ENCODE results near the gene THOC6. TPM values are rescaled to one million over a fixed set of nuclear protein-coding genes. Genes with fewer than 3 reads are reported as not detected.
A peak's percentile ranks its signal among the peaks of the same experiment; 100 is the strongest.

Gene THOC6
- 28.1 and 29.6 TPM in 2 replicates for total RNA-seq

DNA sequence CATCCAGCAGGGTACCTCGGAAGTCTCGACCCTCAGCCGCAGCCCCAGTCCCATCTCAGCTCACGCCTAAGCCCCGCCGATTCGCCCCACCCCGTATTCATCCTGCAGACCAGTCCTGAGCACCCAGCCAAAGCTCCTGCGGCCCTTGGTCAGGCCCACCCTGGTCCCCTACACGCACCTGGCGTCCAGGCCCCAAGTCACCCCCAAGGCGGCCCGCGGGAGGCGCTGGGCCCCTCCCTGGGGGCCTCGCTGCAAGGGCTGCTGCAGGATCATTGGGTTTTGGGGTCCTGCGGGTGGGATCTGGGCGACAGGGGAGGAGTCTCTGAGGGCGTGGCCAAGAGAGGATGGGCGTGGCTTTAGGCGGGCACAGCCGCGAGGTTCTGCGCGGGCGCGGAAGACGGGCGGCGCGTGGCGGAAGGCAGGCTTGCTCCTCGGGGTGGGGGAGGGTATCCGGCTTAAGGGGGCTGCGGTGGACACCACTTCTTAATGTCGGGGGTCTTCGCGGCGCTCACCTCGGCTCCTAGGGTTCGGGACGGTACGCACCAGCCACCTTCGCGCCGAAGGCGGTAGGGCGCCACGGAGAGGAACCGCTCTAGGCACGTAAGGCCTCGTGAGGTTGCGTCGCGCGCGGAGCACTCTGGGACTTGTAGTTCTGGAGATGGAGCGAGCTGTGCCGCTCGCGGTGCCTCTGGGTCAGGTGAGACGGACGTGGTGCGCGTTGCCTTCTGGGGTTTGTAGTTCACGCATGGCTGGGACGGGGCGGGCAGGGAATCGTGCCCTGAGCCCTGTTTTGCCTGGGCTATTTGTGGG, at the start of gene THOC6, which contains the start of gene HCFC1R1:
TSS of gene THOC6 (plus strand) at position 367 of the 810 bp plus-strand sequence. CDS start at position 659, 292 bp downstream.
TSS of gene HCFC1R1 (minus strand) at position 274 of the 810 bp plus-strand sequence. CDS start at position 273, 1 bp downstream.
- TF ChIP-seq, protein P1, sequence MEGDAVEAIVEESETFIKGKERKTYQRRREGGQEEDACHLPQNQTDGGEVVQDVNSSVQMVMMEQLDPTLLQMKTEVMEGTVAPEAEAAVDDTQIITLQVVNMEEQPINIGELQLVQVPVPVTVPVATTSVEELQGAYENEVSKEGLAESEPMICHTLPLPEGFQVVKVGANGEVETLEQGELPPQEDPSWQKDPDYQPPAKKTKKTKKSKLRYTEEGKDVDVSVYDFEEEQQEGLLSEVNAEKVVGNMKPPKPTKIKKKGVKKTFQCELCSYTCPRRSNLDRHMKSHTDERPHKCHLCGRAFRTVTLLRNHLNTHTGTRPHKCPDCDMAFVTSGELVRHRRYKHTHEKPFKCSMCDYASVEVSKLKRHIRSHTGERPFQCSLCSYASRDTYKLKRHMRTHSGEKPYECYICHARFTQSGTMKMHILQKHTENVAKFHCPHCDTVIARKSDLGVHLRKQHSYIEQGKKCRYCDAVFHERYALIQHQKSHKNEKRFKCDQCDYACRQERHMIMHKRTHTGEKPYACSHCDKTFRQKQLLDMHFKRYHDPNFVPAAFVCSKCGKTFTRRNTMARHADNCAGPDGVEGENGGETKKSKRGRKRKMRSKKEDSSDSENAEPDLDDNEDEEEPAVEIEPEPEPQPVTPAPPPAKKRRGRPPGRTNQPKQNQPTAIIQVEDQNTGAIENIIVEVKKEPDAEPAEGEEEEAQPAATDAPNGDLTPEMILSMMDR (IDR thresholded peaks at IDR 0.05; ENCODE audit: insufficient read depth, low read depth, low read length), result no peak
- peak; percentile 98 for DNase-seq (ENCODE audit: low read depth)
- peak within 1 kb of the TSS; percentile 88 for H3K4me3 ChIP-seq (ENCODE audit: low read depth, low read length)

DNA sequence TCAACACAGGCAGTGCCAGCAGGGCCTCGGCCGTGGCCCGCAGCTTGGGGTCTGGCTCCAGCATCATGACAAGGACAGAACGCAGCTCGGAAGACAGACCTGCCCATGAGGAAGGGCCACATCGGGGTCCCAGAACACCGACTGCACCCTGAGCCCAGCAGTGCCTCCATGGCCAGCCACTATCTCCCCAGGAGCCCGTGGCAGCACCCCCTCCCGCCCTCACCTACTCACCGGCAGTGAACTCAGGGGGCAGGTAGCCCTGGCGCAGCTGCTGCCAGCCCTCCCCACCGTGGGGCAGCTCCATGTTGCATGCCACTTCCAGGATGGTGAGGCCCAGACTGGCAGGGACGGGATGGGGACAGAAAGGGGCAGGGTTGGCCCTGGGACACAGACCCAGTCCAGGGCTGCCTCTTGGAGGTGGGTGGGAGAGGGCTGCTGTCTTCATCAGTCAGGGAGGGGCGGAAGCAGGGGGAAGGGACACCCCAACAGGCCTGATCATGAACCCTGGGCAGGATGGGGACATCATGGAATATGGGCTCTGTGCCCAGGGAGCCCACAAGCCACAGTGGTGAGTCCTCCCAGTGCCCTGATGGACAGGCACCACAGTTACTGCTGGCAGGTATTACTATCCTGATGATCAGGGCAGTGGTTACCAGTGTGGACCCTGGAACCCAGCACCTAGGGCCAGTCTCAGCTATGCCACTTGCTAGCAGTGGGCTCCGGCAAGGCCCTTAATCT, 49.3 kb upstream of the THOC6 start:
- no peak overlapping the region for H3K4me3 ChIP-seq (ENCODE audit: low read depth, low read length)
- DNase-seq (ENCODE audit: low read depth), result no peak
- TF ChIP-seq, protein P1 (IDR thresholded peaks at IDR 0.05; ENCODE audit: insufficient read depth, low read depth, low read length), result no peak

DNA sequence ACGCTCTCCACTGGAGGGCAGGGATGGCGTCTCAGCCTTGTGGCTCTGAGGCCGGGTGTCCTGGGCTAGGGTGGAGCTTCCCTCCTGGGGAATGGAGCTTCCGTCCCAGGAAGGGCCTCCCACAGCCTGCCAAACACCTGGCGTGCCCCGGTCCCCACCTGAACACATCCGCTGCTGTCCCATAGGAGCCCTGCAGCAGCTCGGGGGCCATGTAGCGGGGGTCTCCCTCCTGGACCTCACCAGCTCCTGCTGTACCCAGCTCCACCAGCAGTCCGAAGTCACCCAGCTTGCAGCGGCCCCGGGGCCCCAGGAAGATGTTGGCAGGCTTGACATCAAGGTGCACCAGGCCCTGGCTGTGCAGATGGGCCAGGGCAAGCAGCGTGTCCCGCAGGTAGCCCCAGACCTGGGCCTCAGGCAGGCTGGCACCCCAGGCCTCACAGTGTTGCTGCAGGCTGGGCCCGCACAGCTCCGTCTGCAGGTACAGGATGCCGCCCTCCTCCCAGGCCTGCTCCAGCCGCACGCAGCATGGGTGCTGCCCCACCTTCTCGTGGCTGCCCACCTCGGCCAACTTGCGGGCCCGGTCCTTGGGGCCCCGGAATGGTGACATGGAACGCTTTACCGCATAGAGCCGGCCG, 48.6 kb upstream of the THOC6 start:
- TF ChIP-seq, protein P1 (IDR thresholded peaks at IDR 0.05; ENCODE audit: insufficient read depth, low read depth, low read length), result no peak
- no peak for DNase-seq (ENCODE audit: low read depth)
- H3K4me3 ChIP-seq (ENCODE audit: low read depth, low read length), result no peak overlapping the region

DNA sequence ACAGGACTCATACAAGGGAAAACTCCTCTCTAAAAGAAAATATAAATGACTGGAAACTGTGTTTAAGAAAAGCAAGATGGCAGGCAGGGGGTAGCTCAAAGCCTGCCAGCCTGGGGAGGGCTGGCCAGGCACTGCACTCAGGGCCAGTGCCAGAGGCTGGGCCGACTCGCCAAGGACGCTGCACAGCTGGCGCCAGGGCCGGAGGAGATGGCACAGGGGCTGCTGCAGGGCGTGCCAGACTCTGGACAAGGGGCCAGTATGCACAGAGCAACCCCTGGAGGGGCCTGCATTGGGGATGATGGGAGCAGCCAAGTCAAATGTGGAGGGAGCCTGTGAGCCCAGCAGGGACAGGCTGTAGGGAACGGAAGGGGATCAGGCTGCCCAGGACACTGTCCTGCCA, 47.6 kb upstream of the THOC6 start:
- DNase-seq (ENCODE audit: low read depth), result no peak

DNA sequence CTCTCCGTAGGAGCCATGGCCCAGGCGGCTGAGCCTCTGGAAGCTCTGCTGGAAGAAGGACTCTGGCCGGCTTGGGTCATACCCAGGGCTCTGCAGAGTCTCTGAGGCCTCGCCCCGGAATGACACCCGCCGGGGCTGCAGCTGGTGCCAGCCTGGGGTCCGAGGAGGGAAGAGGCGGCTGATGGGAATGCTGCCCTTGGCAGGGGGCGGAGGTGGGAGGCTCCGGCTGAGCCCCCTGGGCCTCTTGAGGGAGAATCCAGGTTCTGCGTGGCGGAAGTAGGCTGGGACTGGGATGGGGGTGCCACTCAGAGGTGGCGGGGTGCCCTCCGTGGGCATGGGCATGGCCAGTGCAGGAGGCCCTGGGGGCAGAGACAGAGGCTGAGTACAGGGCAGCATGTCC, 47.2 kb upstream of the THOC6 start:
- TF ChIP-seq, protein P1 (IDR thresholded peaks at IDR 0.05; ENCODE audit: insufficient read depth, low read depth, low read length), result no peak
- H3K4me3 ChIP-seq (ENCODE audit: low read depth, low read length), result no peak overlapping the region
- no peak for DNase-seq (ENCODE audit: low read depth)

More for the DNA sequence above, 47.6 kb upstream of the THOC6 start:
- no peak overlapping the region for H3K4me3 ChIP-seq (ENCODE audit: low read depth, low read length)
- TF ChIP-seq, protein P1 (IDR thresholded peaks at IDR 0.05; ENCODE audit: insufficient read depth, low read depth, low read length), result no peak

DNA sequence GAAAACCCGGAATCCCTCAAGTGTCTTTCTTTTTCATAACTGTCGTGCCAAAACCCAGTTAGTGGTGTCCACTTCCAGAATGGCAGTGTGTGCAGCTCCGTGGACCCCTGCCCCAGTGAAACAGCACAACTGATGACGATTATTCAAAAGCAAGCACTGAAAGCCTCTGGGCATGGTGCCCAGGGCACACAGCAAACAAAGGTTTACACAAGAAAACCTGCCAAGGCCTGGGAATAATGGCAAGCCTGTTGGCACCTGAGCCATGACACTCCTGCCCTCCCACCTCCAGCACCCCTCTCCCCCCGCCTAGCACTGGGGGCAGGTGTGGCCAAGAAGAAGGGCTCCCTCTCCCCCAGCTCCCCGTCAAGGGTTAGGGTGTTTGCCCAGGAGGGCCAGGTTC, 46.4 kb upstream of the THOC6 start:
- TF ChIP-seq, protein P1 (IDR thresholded peaks at IDR 0.05; ENCODE audit: insufficient read depth, low read depth, low read length), result no peak
- no peak overlapping the region for H3K4me3 ChIP-seq (ENCODE audit: low read depth, low read length)
- no peak for DNase-seq (ENCODE audit: low read depth)
